Measurements from ENCODE around the gene PMF1. TPM values are rescaled to one million over a fixed set of nuclear protein-coding genes. Genes with fewer than 3 reads are reported as not detected.

PMF1 gene
- total RNA-seq, 1 donor from 2014 or later, result 85.0 TPM

DNA sequence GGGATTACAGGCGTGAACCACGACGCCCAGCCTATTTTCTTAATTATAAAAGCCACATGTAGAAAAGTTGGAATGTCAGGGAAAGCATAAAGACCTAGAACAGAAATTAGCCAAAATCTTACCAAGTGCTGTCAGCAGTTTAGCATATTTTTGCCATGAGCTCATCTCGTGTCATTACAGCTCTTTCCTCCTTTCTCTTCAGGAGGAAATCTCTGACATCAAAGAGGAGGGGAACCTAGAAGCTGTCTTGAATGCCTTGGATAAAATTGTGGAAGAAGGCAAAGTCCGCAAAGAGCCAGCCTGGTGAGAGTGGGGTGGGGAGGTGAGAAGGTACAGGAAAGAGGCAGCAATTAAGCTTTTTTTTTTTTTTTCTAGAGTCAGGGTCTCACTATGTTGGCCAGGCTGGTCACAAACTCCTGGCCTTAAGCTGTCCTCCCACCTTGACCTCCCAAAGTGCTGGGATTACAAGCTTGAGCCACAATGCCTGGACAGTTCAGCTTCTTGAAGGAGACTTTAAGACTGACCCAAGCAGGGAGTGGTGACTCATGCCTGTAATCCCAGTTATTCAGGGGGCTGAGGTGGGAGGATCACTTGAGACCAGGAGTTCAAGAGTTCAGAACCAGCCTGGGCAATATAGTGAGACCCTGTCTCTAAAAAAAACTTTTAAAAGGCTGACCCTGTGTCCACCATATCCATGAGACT, 20.8 kb downstream of the PMF1 start:
- DNase-seq (ENCODE audit: low read depth), result peak; percentile 50

DNA sequence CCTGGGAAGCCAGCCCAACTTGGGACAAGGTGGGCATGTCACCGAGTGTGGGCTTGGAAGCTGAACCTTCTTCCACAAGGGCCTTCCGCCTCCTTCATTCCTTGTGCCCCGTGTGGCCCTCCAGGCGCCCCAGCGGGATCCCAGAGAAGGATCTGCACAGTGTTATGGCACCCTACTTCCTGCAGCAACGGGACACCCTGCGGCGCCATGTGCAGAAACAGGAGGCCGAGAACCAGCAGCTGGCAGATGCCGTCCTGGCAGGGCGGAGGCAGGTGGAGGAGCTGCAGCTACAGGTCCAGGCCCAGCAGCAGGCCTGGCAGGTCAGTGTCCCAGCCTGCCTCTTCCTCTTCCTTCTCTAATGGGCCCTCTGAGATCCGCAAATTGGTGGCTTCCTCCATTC, 23.4 kb downstream of the PMF1 start:
- no peak for DNase-seq (ENCODE audit: low read depth)

DNA sequence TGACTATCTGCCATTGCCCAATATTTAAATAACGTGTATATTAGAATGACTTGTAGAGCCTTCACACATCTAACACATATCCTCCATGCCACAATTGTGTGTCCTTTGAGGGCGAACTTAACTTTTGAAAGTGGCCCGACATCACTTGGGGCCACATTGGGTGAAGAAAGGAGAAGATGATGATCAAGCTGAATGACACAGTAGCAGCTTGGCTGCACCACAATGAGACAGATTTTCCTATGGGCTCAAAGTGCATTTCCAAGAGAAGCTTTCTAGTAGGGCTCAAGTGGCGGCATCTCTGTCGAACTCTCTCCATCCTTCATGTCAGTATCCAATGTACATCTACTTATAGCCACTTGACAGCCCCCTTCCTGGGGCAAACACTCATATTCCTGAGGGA, 25.4 kb downstream of the PMF1 start:
- DNase-seq (ENCODE audit: low read depth), result no peak

DNA sequence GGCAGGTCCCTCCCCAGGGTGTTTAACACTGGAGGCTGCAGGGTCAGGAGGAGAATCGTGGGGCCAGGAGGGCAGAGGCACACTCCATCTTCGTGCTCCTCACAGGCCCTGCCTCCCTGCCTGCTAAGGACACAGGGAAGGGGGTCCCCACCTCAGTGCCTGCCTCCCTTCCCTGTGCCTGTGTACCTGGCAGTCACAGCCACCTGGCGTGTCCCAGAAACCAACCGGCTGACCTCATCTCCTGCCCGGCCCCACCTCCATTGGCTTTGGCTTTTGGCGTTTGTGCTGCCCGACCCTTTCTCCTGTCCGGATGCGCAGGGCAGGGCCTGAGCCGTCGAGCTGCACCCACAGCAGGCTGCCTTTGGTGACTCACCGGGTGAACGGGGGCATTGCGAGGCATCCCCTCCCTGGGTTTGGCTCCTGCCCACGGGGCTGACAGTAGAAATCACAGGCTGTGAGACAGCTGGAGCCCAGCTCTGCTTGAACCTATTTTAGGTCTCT, 28.6 kb downstream of the PMF1 start:
- peak; percentile 98 for DNase-seq (ENCODE audit: low read depth)

DNA sequence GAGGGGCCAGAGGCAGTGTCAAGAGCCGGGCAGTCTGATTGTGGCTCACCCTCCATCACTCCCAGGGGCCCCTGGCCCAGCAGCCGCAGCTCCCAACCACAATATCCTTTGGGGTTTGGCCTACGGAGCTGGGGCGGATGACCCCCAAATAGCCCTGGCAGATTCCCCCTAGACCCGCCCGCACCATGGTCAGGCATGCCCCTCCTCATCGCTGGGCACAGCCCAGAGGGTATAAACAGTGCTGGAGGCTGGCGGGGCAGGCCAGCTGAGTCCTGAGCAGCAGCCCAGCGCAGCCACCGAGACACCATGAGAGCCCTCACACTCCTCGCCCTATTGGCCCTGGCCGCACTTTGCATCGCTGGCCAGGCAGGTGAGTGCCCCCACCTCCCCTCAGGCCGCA, 29.1 kb downstream of the PMF1 start, which contains the start of gene BGLAP:
Gene BGLAP (plus strand): TSS at position 259 of the 400 bp plus-strand sequence. CDS start 48 bp downstream, at position 307.
- peak; percentile 88 for DNase-seq (ENCODE audit: low read depth)

DNA sequence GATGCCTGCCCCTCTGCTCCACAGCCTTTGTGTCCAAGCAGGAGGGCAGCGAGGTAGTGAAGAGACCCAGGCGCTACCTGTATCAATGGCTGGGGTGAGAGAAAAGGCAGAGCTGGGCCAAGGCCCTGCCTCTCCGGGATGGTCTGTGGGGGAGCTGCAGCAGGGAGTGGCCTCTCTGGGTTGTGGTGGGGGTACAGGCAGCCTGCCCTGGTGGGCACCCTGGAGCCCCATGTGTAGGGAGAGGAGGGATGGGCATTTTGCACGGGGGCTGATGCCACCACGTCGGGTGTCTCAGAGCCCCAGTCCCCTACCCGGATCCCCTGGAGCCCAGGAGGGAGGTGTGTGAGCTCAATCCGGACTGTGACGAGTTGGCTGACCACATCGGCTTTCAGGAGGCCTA, 29.9 kb downstream of the PMF1 start:
- DNase-seq (ENCODE audit: low read depth), result no peak

DNA sequence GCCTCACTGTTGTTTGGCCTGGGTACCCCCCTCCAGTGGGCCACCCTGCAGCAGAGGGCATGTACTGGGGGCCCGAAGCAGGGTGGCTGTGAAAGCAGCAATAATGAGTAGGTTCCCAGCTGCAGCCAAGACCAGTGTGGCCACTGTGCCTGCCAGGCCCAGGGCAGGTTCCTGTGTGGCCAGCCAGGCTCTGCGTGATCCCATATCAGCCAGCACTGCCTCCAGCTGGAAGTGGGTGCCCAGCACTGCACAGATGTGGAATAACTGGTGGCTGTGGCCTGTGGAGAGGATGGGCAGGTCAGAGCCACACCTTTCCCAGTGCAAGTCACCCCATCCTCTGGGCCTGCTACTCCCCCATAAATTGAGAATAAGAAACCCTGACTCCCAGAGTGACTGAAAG, 31.3 kb downstream of the PMF1 start:
- no peak for DNase-seq (ENCODE audit: low read depth)

DNA sequence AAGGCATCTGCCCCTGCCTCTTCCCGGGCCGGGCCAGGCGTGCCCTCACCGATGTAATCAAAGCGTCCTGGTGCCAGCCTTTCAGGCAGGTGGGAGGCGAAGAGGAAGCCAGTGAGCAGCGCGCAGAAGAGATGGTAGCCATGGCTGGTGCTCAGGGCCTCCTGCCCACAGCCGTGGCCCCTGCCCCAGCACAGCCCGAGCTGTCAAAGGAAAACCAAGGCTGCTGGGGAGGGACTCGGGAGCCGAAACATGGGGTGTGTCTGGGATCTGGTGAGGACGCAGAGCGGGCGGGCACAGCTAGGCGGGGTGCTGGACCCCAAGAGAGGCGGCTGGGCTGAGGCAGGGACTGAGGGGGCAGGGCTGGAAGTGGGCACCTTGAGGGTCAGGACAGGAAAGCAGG, 31.9 kb downstream of the PMF1 start:
- DNase-seq (ENCODE audit: low read depth), result no peak

DNA sequence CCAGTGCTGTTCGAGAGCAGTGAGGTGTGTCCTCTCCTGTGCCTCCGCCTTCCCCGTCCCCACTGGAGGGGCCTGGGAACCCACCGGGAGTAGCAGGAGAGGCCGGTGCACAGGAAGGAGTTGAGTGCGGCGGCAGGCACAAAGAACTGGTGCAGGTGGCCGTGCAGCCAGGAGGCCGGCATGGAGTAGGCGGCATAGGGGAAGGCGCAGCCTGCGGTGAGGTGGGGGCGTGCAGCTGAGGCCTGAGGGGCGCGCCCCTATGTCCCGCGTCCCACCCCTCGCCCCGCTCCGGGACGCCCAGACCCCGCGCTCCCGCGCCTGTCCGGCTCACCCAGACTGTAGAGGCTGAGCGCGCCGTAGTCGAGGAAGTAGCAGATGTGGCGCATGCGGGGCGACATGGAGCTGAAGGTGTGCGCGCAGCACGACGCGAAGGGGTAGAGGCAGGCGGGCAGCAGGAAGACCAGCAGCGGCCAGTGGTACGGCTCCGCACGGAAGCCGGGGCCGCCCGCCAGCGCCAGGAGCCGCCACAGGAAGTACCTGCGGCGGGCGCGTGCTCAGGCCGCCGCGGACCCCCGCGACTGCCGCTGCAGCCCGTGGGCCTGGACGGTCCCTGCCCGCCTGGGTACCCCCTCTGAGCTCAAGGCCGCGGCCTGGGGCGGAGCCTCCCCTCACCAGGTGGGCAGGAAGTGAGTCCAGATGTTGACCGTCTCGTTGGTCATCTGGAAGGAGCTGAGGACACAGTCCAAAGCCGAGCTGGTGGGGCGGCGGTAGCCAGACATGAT, 32.8 kb downstream of the PMF1 start:
- no peak for DNase-seq (ENCODE audit: low read depth)

DNA sequence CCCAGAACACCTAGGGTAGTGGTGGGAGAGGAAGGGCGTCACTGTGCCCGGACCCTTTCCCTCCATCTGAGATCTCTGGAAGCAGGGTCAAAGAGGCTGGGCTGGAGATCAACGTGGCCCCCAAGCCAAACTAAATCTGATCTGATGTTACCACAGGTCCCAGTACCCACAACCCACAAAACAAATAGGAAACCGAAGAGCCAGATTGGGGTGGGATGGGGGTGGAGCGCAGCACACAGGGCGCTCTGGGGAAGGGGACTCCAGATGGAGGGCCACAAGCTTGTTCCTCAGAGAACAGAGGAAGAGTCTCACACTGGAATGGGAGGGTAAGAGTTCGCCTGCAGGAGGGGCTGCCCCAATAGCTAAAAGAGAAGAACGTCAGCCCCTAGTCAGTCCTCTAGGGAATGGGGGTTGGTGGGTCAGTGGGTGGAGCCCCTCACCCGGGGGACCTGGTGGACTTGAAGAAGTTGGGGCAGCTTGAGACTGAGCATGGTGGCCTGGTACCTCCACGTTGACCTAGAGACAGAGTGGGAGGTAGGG, 33.5 kb downstream of the PMF1 start:
- DNase-seq (ENCODE audit: low read depth), result no peak

DNA sequence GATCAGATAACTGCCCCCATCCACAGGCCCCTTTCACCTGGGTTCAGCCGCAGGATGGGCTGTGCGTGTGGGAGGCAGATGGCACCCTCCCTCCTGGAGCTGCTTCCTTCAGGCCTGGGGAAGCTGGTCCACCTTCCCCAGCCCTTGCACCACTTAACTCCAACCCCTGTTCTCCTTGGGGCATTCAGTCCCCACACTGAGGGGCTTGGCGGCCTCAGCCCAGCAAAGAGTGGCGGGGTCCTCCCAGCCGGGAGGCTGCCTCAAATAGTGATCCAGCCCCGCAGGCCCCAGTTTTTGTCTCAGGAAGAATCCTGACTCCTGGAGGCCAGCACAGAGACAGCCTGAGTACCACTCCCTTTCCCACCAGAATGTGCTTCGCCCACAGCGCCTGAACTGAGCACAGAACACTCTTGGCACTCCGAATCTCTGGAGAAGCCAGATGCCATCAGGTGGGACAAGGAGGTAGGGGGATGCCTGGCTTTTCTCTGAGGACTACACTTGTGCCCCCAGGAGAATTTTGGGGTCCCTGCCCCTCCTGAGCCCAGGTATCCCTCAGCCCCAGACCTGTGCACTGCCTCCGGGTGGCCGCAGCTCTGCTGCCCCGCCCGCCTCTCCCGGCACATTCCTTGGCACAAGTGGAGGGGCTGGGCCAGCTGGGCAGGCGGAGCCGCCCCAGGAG, 34.1 kb downstream of the PMF1 start:
- no peak for DNase-seq (ENCODE audit: low read depth)

DNA sequence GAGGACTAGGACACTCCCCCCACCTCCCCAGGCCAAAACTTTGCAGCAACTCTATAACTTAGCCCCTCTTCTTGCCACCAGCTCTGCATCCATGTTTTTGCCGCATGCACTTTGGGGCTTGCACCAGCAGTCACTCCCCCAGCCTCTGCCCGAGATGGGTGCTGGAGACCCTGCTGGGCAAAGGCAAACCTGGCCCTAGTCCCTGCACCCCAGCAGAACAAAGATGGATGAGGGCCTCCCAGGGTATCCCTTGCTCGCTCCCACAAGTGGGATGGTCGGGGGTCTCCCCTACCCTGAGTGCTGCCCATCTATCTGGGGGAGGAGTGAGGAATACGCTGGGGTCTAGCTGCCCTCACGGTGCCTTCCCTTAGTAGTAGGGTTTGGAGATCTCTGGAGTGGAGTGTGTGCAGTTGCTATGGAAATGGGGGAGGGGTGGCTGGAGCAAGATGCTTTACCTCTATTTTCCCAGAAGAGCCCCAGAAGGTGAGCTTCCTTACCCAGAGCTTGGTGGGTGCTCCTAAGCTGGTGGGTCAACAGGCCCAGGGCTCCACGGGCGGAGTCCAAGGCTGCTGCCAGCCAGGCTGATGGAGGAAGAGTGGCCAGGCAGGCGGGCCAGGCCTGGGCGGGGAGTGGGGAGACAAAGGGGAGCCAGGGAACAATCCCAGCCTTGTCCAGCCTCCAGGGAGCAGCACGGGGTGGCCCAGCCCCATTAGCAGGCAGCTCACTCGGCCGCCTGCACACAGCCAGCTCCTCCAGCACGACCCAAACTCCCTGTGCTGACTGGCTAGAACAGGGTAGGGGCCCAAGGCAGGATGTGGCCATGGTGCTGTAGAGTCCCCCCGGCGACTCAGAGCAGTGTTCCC, 34.9 kb downstream of the PMF1 start, which contains the start of gene PAQR6:
Gene PAQR6 (minus strand): TSS at position 597 of the 863 bp plus-strand sequence. CDS start 1,325 bp downstream, outside the sequence.
- no peak for DNase-seq (ENCODE audit: low read depth)

DNA sequence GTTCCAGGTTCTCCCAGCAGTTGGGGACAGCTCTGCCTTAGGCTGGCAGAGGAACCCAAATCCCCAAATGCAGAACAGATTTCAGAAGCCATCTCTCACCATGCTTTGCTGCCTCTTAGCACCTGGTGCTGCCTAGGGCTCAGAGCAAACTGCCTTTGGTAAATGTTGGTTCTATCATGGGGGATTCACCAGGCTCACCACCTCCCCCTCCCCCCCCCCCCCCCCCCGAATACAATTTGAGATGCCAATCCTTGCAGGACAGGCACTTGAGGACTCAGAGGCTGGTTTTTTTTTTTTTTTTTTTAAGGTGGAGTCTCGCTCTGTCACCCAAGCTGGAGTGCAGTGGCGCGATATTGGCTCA, 35.5 kb downstream of the PMF1 start:
- DNase-seq (ENCODE audit: low read depth), result no peak

DNA sequence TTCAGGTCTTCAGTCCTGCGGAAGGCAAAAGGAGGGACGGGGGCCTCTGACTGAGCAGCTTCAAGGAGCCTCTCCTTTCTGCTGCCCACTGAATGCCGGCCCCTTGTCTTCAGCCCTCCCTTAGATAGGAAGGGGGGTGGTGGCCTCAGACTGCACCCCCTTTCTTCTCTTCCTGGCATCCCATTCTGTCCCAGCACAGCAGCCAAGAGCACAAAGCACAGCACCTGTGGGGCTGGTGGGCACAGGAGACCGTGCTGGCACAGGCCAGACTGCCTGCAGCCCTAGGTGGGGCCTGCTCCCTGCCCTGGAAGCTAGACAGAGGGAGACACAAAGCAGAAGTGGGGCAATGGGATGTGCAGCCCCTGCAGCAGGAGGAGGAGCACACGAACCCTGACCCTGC, 36.8 kb downstream of the PMF1 start:
- no peak for DNase-seq (ENCODE audit: low read depth)

DNA sequence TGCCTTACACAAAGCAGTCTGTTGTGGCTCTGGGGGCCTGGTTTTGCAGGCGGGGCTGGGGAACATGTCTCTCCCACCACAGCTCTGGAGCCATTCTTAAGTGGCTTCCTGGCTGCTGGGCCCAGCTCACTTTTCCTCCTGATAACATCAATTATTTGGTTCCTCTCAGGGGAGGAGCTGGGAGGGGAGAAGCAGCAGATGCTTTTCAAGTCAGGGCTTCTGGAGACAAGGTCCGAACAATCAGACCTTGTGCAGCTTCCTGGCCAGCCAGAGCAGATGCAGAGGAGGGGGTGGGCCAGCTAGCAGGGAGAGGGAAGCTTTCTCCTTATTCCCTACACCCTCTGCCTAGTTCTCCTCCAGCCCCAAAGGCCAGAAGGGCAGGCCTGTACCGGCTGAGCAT, 38.7 kb downstream of the PMF1 start:
- no peak for DNase-seq (ENCODE audit: low read depth)

DNA sequence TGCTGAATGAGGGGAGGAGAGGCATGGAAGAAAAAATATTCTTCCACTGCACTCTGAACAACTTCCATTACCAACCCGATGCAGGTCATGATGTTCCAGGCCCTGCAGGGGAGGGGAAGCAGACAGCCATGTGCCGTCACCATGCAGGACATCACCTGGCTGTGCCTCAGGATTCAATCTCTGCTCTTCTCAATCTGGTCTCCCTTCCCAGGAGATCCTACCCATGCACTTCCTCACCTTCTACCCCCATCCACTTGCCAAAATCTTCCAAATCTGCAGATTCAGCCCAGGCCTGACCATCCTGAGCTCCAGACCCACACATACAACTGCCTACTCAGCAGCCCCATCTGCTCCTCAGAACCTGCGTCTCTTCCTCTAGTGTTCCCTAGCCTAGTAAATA, 40.8 kb downstream of the PMF1 start:
- DNase-seq (ENCODE audit: low read depth), result no peak

DNA sequence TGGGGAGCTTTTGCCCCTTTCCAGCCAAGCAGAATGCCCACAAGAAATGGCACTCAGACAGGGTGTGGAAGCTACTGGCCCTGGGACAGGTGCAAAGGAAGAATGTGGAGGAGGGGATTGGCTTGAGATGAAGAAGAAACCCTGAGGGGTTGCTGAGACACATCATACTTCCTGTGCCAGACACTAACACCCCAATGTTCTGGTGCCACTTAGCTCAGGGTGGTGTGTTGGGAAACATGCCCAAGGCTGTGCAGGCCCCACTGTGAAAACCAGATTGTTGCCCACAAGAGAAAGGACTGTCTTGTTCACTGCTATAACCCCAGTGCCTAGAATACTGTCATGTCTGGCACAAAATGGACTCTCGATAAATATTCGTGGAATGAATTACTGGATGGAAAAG, 44.9 kb downstream of the PMF1 start:
- DNase-seq (ENCODE audit: low read depth), result no peak

DNA sequence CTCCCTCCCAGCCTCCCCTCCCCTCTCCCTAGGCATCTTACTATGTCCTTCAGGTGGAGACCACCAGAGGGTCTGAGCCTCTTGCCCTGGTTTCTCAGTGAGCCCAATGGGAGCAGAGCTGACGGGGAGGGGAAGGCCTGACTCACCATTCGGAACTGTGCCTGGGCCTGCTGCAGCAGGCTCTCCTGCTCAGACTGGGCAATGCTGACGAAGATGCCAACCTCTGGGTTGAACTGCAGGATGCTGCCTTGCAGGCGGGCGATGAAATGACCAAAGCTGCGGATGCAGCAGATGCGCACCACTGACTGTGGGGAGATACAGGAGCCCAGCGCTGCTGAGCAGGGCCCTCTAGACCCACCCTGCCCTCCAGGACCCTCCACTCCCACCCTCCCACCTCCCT, 46.1 kb downstream of the PMF1 start:
- DNase-seq (ENCODE audit: low read depth), result no peak

DNA sequence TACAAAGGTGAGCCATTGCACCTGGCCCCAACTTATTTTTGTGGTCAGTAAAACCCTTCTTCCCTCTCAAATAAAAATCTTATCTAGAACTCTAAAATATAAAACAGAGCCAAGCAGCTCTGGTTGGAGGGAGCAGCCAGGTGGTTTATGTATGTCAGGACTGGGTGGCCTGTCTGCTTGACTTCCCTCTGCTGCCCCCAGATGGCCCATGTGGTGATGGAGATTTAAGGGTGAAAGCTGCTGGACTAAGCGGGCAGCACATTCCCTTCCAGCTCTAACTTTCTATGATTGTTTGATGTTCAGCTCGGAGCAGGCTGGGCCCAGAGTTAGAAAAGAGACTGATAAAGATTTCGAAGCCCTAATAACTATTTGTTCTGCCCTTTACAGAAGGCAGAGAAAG, 47.0 kb downstream of the PMF1 start:
- peak; percentile 63 for DNase-seq (ENCODE audit: low read depth)

DNA sequence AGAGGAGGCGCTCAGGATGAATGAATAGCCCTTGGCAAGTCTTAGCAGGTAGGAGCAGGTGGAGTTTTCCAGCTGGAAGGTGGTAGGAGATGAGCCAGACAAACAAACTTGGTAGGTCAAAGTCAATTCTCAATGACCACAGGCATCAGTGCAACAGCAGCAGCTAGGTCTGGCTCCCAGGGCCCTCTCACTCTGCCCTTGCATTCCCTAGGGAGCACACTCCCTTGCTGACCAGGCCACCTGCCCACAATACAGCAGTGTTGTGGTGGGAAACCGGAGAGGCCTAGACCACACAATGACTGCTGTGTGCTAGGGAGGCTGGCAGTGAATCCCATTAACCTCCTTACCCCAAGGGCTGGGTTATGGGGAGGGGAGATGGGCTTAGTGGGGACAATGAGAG, 48.1 kb downstream of the PMF1 start:
- peak; percentile 97 for DNase-seq (ENCODE audit: low read depth)

All from myocyte (in vitro differentiated cells).